Sigmoid colon (tissue), 7 donors: ENCODE data around the gene TMOD1. TPM values are rescaled to one million over a fixed set of nuclear protein-coding genes. Genes with fewer than 3 reads are reported as not detected.

Experiments used
- DNase-seq: peaks from one replicate; pipeline ENCODE4 v3.0.0-alpha.2; 2019
- H3K27ac ChIP-seq, 4 donors: fragments of 200-600 bp; sonication (generic); one replicate each; pipeline ENCODE4 v1.5.1; 2016 to 2019; ENCODE audit warnings: mild to moderate bottlenecking in 1 of 4
- H3K27me3 ChIP-seq, 3 donors: fragments of 200-600 bp; sonication (generic); one replicate each; pipeline ENCODE4 v1.5.1; 2019; ENCODE audit warnings: mild to moderate bottlenecking in 1 of 3
- H3K36me3 ChIP-seq, 4 donors: fragments of 200-600 bp; sonication (generic); one replicate each; pipeline ENCODE4 v1.5.1; 2016 to 2019
- H3K4me1 ChIP-seq, 4 donors: fragments of 200-600 bp; sonication (generic); one replicate each; pipeline ENCODE4 v1.5.1; 2017 to 2019
- H3K4me3 ChIP-seq, 4 donors: fragments of 200-600 bp; sonication (generic); one replicate each; pipeline ENCODE4 v1.5.1; 2017 to 2019; ENCODE audit warnings: mild to moderate bottlenecking in 2 of 4, moderate library complexity in 1 of 4
- H3K9me3 ChIP-seq, 4 donors: fragments of 200-600 bp in 3 of 4; sonication (generic) in 3 of 4; one replicate each; pipeline versions ENCODE4 v1.5.1 to v1.6.1; 2013 to 2019
- EP300 ChIP-seq, 4 donors: sonication (generic); formaldehyde crosslinking; IDR thresholded peaks; one replicate each; pipeline ENCODE4 v1.6.1; 2017; ENCODE audit warnings: antibody characterized with exemption in 4 of 4
- POLR2A ChIP-seq, 2 donors: fragments of 450-650 bp; IDR thresholded peaks; one replicate each; pipeline ENCODE4 v1.6.1; 2016; ENCODE audit warnings: antibody characterized with exemption in 2 of 2, mild to moderate bottlenecking in 2 of 2, moderate library complexity in 2 of 2
- POLR2AphosphoS5 ChIP-seq, 4 donors: sonication (generic); formaldehyde crosslinking; IDR thresholded peaks; one replicate each; pipeline ENCODE4 v1.6.1; 2017; ENCODE audit warnings: antibody characterized with exemption in 4 of 4
- WGBS, 2 donors: extraction: QIAGEN DNeasy Blood & Tissue Kit; methylation state at CpG; one replicate each; pipeline ENCODE4 v1.1.7; 2013; 5-methylcytosine and 5-hydroxymethylcytosine counted together
- intact Hi-C: fragments of 100-400 bp; cut with DNase I; formaldehyde crosslinking; loops from one replicate; pipeline ENCODE4 v1.15.1; 2023
- polyA plus RNA-seq, 3 donors: library from polyadenylated mRNA; stranded (reverse); fragments of 200-250 nt; gene quantifications; one replicate each; pipeline ENCODE4 v1.2.3, GENCODE V29; 2013
- total RNA-seq, 4 donors: library from RNA; depleted of rRNA; stranded (reverse); fragments of >200 nt; gene quantifications; one replicate each; pipeline ENCODE4 v1.1.0, GENCODE V29; 2016
- TF ChIP-seq, protein P1 (sequence below), 4 experiments: fragments of 450-650 bp in 3 of 4; fragments of 200-600 bp in 1 of 4; IDR thresholded peaks; one replicate each; pipeline ENCODE4 v1.5.1; 2016 to 2019; ENCODE audit warnings: antibody characterized with exemption in 4 of 4, mild to moderate bottlenecking in 3 of 4, moderate library complexity in 2 of 4
- donor health status: healthy with polysubstance abuse.
- donor health status: Bipolar disorder and iron deficiency.
- donor health status: healthy.

TMOD1 gene
- total and polyA plus RNA-seq, 7 donors = 1.6 to 56.8 (median 28.5) TPM

DNA sequence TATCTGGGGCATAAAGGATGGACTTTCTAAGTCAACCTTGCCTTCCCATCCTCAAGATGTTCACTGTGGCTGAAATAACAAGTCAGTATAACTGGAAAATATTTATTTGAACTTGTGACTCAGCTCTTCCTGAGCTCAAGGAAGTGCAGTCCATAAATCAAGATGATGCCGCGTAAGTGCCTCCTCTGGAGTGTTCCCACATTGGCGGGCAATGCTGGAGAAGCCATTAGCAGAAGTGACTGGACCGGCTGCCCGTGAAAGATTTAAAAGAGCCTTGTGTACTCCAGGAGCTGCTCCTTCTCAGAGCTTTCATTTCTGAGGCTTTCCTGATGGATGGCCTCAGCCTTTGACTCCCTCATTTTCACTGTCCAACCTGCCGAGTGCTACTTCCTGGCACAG lies 17.4 kb downstream of the TMOD1 start:
- Histone ChIP-seq H3K4me3 (peak overlapping the region in 3 of 4 donors; percentile 0 to 19 (median 11)), H3K9me3 (no peaks in the 10 kb centered on the region), H3K4me1 (peaks cover 0 to 80% (median 72%) of the 10 kb centered on the region in 4 donors), H3K36me3 (no peaks in the 10 kb centered on the region), H3K27ac (peak overlapping the region; percentile 82 to 90 (median 86)), H3K27me3 (no peaks in the 10 kb centered on the region)
- peak; percentile 75 to 92 (median 85) for TF ChIP-seq POLR2AphosphoS5 (IDR thresholded peaks at IDR 0.05)
- TF ChIP-seq EP300 (IDR thresholded peaks at IDR 0.05) = peak; percentile 42 to 94 (median 53)
- TF ChIP-seq, protein P1, sequence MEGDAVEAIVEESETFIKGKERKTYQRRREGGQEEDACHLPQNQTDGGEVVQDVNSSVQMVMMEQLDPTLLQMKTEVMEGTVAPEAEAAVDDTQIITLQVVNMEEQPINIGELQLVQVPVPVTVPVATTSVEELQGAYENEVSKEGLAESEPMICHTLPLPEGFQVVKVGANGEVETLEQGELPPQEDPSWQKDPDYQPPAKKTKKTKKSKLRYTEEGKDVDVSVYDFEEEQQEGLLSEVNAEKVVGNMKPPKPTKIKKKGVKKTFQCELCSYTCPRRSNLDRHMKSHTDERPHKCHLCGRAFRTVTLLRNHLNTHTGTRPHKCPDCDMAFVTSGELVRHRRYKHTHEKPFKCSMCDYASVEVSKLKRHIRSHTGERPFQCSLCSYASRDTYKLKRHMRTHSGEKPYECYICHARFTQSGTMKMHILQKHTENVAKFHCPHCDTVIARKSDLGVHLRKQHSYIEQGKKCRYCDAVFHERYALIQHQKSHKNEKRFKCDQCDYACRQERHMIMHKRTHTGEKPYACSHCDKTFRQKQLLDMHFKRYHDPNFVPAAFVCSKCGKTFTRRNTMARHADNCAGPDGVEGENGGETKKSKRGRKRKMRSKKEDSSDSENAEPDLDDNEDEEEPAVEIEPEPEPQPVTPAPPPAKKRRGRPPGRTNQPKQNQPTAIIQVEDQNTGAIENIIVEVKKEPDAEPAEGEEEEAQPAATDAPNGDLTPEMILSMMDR (IDR thresholded peaks at IDR 0.05) = no peak
- no peak for TF ChIP-seq POLR2A (IDR thresholded peaks at IDR 0.05)
- DNase-seq = peak; percentile 95
- 1 to 4% methylated on average over 6 of the region's 6 CpGs for WGBS, 2 donors
- intact Hi-C loops = loop anchor here (5.0 kb wide), 1 partner anchor 73 kb away; no protein-coding TSS in a partner anchor

DNA sequence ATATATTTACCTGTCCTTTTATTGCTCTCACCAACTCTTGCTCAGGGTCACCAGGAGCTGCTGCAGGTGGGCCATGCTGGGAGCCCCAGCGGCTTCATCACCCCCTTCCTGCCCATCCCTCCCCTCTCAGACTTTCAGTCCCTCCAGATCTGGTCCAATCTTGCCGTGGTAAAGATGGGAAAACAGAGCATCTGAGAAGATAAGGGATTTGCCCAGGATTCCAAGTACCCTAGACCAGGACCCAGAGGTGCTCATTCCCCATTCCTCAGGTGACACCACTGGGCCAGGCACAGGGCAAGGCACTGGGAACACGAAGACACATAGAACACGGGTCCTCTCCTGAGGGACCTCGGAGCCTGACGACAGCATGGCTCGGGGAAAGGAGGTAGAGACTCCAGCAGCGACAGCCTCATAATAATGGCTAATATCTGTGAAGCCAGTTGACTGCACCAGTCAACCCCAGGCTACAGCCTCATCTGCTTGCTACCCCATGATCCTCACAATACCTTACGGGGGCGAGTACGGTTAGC lies 18.0 kb downstream of the TMOD1 start:
- H3K36me3 ChIP-seq = peaks cover 0 to under 1% (median 0%) of the 10 kb centered on the region in 4 donors
- no peaks in the 10 kb centered on the region for H3K9me3 ChIP-seq
- intact Hi-C loops = loop anchor here (5.0 kb wide), 1 partner anchor 73 kb away; no protein-coding TSS in a partner anchor
- H3K4me1 ChIP-seq = peaks cover 0 to 80% (median 72%) of the 10 kb centered on the region in 4 donors
- H3K27me3 ChIP-seq = no peaks in the 10 kb centered on the region
- TF ChIP-seq POLR2A (IDR thresholded peaks at IDR 0.05) (no peak), EP300 (IDR thresholded peaks at IDR 0.05) (no peak), POLR2AphosphoS5 (IDR thresholded peaks at IDR 0.05) (no peak)
- TF ChIP-seq, protein P1 (IDR thresholded peaks at IDR 0.05) = no peak
- peak overlapping the region; percentile 82 to 90 (median 86) for H3K27ac ChIP-seq
- H3K4me3 ChIP-seq = peak overlapping the region in 3 of 4 donors; percentile 0 to 19 (median 11)
- DNase-seq = peak; percentile 42
- WGBS, 2 donors = 81 to 89% methylated on average over 11 of the region's 11 CpGs

GRCh38 chr9:97521576-97522333 lies 20.3 kb downstream of the TMOD1 start:
- Histone ChIP-seq H3K36me3 (peaks cover 0 to 20% (median 4%) of the 10 kb centered on the region in 4 donors), H3K4me1 (peaks cover 0 to 60% (median 54%) of the 10 kb centered on the region in 4 donors), H3K27me3 (no peaks in the 10 kb centered on the region), H3K27ac (peak overlapping the region in 2 of 4 donors; percentile 82 to 88), H3K9me3 (no peaks in the 10 kb centered on the region), H3K4me3 (no peak overlapping the region)
- intact Hi-C loops = no loop called here
- no peak for DNase-seq
- TF ChIP-seq EP300 (IDR thresholded peaks at IDR 0.05) (no peak), POLR2A (IDR thresholded peaks at IDR 0.05) (no peak), POLR2AphosphoS5 (IDR thresholded peaks at IDR 0.05) (no peak)
- TF ChIP-seq, protein P1 (IDR thresholded peaks at IDR 0.05) = no peak
- WGBS, 2 donors = 91% methylated on average over 10 of the region's 10 CpGs

DNA sequence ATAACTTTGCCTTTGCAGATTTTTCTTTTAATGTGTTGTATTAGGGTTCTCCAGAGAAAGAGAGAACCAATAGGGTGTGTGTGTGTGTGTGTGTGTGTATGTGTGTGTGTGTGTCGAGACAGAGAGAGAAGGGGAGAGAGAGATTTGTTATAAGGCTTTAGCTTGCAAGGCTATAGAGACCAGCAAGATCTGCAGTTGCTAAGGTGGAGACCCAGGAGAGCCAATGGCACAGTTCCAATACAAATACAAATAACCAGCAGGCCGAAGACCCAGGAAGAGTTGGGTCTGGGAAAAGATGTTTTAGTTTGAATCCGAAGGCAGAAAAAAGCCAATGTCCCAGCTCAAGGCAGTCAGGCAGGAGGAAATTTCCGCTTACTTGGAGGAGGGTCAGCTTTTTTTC lies 23.0 kb downstream of the TMOD1 start:
- no peak for DNase-seq
- WGBS, 2 donors = 49 to 86% methylated on average over 4 of the region's 4 CpGs
- Histone ChIP-seq H3K27me3 (no peaks in the 10 kb centered on the region), H3K4me1 (peaks cover 0 to 60% (median 54%) of the 10 kb centered on the region in 4 donors), H3K36me3 (peaks cover 0 to 26% (median 4%) of the 10 kb centered on the region in 4 donors), H3K27ac (no peak overlapping the region), H3K9me3 (no peaks in the 10 kb centered on the region), H3K4me3 (no peak overlapping the region)
- intact Hi-C loops = no loop called here
- no peak for TF ChIP-seq POLR2AphosphoS5 (IDR thresholded peaks at IDR 0.05)
- TF ChIP-seq, protein P1 (IDR thresholded peaks at IDR 0.05) = no peak
- TF ChIP-seq EP300 (IDR thresholded peaks at IDR 0.05) = no peak
- TF ChIP-seq POLR2A (IDR thresholded peaks at IDR 0.05) = no peak
